Breast epithelium (tissue), 3 donors: Measurements from ENCODE around the gene PGP.

Experiments
- POLR2A ChIP-seq: fragments of 450-650 bp; IDR thresholded peaks from one replicate; pipeline ENCODE4 v1.6.1; 2016; ENCODE audit warnings: antibody characterized with exemption, mild to moderate bottlenecking, moderate library complexity
- POLR2AphosphoS5 ChIP-seq, 3 donors: sonication (generic); formaldehyde crosslinking; IDR thresholded peaks; one replicate each; pipeline ENCODE4 v1.6.1; 2017; ENCODE audit warnings: antibody characterized with exemption in 3 of 3
- TF ChIP-seq, protein P1 (sequence below), 3 donors: fragments of 450-650 bp; IDR thresholded peaks; one replicate each; pipeline ENCODE4 v1.5.1; 2016 to 2017; ENCODE audit warnings: antibody characterized with exemption in 3 of 3, mild to moderate bottlenecking in 3 of 3, moderate library complexity in 3 of 3

DNA sequence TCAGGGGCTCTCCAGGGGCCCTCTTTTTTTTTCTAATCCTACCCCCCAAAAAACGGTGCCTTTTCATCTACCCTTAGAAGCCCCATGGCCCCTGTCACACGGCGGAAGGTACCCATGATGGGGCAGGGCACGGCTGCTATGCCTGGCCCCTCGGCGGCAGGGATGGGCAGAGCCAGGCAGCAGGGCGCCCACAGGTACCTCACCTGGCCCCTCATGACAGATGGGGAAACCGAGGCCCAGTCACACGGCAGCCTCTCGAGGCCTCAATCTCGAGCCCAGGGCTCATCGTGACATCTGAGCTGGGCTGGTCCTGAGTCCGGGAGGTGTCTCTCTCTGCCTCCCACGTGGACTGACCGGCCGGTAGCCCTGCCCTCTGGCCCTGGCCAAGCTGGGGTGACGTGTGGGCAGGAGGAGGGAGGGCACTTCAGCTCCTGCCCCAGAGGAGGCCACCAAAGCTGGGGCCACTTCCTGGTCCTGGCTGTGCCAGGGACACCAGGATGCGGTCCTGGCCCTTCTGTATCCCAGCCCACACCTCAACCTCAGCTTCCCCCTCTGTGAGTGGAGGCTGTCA is 47.5 kb downstream of the PGP start:
- TF ChIP-seq, protein P1, sequence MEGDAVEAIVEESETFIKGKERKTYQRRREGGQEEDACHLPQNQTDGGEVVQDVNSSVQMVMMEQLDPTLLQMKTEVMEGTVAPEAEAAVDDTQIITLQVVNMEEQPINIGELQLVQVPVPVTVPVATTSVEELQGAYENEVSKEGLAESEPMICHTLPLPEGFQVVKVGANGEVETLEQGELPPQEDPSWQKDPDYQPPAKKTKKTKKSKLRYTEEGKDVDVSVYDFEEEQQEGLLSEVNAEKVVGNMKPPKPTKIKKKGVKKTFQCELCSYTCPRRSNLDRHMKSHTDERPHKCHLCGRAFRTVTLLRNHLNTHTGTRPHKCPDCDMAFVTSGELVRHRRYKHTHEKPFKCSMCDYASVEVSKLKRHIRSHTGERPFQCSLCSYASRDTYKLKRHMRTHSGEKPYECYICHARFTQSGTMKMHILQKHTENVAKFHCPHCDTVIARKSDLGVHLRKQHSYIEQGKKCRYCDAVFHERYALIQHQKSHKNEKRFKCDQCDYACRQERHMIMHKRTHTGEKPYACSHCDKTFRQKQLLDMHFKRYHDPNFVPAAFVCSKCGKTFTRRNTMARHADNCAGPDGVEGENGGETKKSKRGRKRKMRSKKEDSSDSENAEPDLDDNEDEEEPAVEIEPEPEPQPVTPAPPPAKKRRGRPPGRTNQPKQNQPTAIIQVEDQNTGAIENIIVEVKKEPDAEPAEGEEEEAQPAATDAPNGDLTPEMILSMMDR (IDR thresholded peaks at IDR 0.05), result no peak
- TF ChIP-seq POLR2A, result no peak
- no peak for TF ChIP-seq POLR2AphosphoS5 (IDR thresholded peaks at IDR 0.05)
